GM21367 (cell line): Measurements from ENCODE around the gene BAD.
"Not testable (repeated sequence)": the region's sequence is repeated elsewhere in the genome, so short reads cannot be mapped to it uniquely, and the experiment has no call there.

ENCODE experiments used
- ATAC-seq: cut with Tn5 transposase; IDR thresholded peaks from one replicate; pipeline ENCODE4 v1.9.1; 2021; ENCODE audit not compliant: unreplicated experiment

Gene BAD

DNA sequence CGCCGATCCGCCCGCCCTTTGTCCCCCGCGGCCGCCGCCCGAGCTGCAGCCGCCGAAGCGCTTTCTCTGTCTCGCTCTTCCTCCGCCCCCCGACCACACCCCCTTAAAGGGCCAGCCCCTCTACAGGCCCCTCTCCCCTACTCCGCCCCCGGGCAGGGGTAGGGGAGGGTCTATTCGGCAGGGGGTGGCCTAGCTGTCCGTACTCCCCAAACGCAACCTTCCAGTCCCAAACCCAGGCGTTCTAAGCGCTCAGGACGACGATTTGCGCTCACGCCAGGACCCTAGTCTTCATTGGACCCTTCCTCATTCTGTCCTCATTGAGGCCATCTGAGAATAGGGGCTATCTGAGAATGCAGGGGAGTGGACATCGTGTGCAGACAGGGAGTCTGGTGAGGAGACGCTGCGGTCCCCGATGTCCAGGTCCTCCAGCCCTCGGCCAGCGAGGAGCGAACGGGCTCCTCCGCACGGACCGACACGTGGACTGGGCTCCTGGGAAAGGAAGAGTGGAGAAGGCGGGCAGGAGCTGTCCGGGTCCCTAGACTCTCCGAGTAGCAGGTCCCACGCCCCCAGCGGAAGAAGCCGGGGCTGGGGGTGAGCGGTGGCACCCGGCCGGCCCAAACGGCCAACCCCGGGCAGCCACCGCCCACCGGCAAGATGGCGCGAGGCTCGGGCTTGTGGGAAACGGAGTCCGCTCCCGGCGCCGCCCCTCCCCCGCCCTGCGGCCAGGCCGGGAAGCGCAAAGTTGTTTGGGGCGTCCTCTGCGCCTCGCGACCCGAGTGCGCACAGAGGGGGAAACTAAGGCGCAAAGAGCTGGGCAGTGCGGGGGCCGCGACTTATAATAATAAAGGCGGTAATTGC is 37.4 kb downstream of the BAD start, which contains the start of gene PPP1R14B:
PPP1R14B (minus strand) TSS at position 73 of the 858 bp plus-strand sequence. CDS start 270 bp downstream, outside the sequence.
- no peak for ATAC-seq

GRCh38 chr11:64246621-64246870 is 37.9 kb downstream of the BAD start:
- ATAC-seq: not testable (repeated sequence)

- ATAC-seq: no peak
These were observed 38.5 kb downstream of the BAD start for GRCh38 chr11:64245797-64246620.

GRCh38 chr11:64245401-64245796 is 39.1 kb downstream of the BAD start:
- ATAC-seq: no peak

- ATAC-seq: no peak
These were observed 39.5 kb downstream of the BAD start for GRCh38 chr11:64244966-64245365.

- ATAC-seq: no peak
These were observed 40.4 kb downstream of the BAD start for GRCh38 chr11:64244107-64244506.

GRCh38 chr11:64243236-64243854 is 41.1 kb downstream of the BAD start:
- ATAC-seq: no peak

DNA sequence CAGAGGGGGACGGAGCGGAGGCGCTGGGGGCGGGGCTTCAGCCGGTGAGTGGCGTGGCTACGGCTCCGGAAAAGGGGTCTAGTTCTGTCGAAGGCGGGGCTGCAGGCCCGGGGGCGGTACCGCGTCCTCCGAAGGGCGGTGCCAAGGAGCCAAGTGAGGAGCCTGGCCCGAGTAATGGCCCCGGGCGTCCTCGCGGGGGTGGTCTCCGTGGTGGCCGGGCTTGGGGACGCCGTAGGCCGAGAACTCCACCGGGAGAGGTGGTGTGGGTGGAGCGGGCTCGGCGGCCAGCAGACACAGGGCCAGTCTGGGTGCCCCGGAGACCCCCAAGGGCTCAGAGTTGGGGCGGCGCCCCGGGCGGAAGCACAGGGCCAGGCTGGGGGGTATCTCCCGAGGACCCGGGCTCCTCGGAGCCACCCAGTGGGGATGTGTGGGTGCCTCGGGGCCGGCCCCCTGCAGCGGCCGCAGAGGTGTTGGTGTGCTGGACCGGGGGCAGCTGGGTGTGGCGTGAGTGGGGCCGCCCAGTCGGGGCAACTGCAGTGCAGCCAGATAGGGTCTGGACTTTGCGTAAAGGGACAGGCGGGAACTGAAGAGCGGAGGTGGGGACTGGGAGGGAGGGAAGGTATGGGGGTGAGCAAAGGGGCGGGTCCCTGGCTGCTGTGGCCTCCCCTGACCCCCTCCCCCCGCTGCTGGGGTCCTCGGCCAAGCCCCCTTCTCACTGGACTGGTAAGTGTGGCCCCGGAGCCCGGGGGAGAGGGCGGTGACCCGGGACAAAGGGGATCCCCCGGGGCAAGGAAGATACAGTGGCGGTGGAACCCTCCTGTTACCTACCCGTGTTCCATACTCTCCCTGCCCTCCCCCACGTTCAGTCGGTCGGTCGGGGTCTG is 42.7 kb downstream of the BAD start:
- peak; percentile 47 for ATAC-seq

- ATAC-seq: no peak
These were observed 43.3 kb downstream of the BAD start for GRCh38 chr11:64241241-64241490.

DNA sequence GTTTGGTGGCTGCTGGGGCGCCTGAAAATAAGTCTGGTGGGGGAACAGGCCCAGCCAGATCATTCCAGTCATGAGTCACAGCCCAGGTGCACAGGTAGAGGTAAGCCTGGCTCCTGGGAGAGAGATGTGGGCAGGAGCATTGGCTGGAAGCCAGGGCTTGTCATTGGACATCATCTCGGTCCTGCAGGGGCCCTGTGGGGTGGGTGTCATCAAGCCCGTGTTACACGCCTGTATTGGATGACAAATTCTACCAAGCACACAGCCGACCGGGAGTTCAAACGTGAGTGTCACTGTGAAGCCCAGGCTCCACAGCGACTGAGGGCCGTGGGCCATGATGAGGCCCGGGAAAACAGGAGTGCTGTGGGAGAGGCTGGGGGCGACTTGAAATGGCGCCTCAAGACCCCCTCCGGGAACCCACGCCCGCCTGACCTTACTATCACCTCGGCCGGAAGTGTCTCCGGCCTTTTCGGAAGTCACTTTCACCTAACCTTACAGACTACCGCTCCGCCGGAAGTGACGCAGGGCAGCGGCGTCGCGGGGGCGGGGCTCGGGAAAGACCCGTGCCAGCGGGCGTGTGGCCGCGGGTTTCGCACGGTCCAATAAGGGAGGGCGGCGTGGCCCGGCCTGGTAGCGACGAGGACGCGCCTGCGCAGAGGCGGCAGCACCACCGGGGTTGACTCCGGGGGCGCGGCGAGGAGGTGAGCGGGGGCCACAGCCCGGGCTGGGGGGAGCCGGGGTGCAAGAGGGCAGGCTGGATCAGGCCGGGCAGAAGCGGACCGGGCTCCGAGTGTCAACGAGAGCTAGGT is 43.8 kb downstream of the BAD start, which contains the start of gene FKBP2:
FKBP2 (plus strand) TSS at position 661 of the 806 bp plus-strand sequence. CDS start 1,293 bp downstream, outside the sequence.
- ATAC-seq: peak; percentile 33

GRCh38 chr11:64239662-64240434 is 44.6 kb downstream of the BAD start:
- no peak for ATAC-seq

GRCh38 chr11:64238999-64239398 is 45.5 kb downstream of the BAD start:
- ATAC-seq: no peak

- ATAC-seq: no peak
These were observed 46.4 kb downstream of the BAD start for GRCh38 chr11:64238076-64238475.

GRCh38 chr11:64237484-64237951 is 46.9 kb downstream of the BAD start:
- no peak for ATAC-seq

- ATAC-seq: no peak
These were observed 48.9 kb downstream of the BAD start for GRCh38 chr11:64235437-64236161.

- ATAC-seq: no peak
These were observed 49.7 kb downstream of the BAD start for GRCh38 chr11:64234647-64235379.

DNA sequence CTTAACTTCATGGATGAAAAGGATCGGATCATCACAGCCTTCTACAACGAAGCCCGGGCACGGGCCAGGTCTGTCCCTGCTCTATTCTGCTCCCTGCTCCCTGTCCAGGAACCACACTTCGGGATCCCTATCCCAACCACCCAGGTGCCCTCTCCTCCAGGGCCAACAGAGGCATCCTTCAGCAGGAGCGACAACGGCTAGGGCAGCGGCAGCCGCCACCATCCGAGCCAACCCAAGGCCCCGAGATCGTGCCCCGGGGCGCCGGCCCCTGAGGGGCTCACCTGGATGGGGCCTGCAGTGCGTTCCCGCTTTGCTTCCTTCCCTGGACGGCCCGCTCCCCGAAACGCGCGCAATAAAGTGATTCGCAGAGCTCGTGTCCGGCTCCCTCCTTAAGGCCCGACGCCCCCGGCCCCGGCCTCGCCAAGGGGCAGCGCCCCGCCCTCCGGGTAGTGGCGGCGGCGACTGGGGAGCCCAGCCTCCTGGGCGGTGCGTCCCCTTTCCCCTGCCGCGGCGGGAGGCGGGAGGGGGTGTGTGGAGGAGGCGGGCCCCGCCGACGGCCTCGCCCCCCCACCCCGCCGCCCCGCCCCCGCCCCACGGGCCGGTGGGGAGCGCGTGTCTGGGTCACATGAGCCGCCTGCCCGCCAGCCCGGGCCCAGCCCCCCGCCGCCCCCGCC is 50.4 kb downstream of the BAD start, which contains the start of gene VEGFB:
VEGFB (plus strand) TSS at position 672 of the 674 bp plus-strand sequence. CDS start 250 bp downstream, outside the sequence.
- no peak for ATAC-seq
